ENCODE results near the gene FAM168A. TPM values are rescaled to one million over a fixed set of nuclear protein-coding genes. Genes with fewer than 3 reads are reported as not detected.

The FAM168A gene
- total and polyA plus RNA-seq, 9 of the 15 experiments (the other 6 are each of a cell fraction or from before 2014, with no cell fraction given) = 0.44 to 7.2 (median 2.9) TPM

GRCh38 chr11:73402834-73403185 is 195.1 kb downstream of the FAM168A start:
- in situ Hi-C loops (cut with MboI) (loop anchor here (5.0 kb wide), 1 partner anchor 254 kb away; no protein-coding TSS in a partner anchor), intact Hi-C loops (cut with micrococcal nuclease) (no loop called here)
- WGBS (ENCODE audit: insufficient coverage, low coverage, missing lambda C conversion rate) = 6% methylated on average over 1 of the region's 1 CpG
- Histone ChIP-seq H3K4me2 (ENCODE audit: insufficient read depth, low read length) (no peak overlapping the region), H3K79me2 (ENCODE audit: control insufficient read depth, insufficient read depth, low read length) (no peaks in the 10 kb centered on the region), H3K9ac (ENCODE audit: insufficient read depth in 1 of 2, low read depth in 2 of 2, low read length in 2 of 2) (no peak overlapping the region), H3K9me3 (replicated peaks; ENCODE audit: control insufficient read depth, insufficient read depth, low read depth, low read length) (no peaks in the 10 kb centered on the region), H4K20me1 (replicated peaks; ENCODE audit: control insufficient read depth, insufficient read depth, low read length) (peaks cover 2% of the 10 kb centered on the region; the same call in 1 of the 2 replicates), H3K36me3 (ENCODE audit: control insufficient read depth, insufficient read depth, low read length) (no peaks in the 10 kb centered on the region), H3K4me3 (no peak overlapping the region), H2AFZ (ENCODE audit: low read depth, low read length) (no peak overlapping the region), H3K27me3 (ENCODE audit: control insufficient read depth in 2 of 2, insufficient read depth in 2 of 2, low read length in 2 of 2) (no peaks in the 10 kb centered on the region), H3K27ac (ENCODE audit: extremely low read depth, low read depth, low read length) (no peak overlapping the region), H3K9me1 (ENCODE audit: control insufficient read depth, insufficient read depth, low read length) (no peaks in the 10 kb centered on the region), H3K4me1 (replicated peaks in 1 of 2; ENCODE audit: control insufficient read depth in 2 of 2, insufficient read depth in 2 of 2, low read length in 2 of 2) (peaks cover 12 to 16% of the 10 kb centered on the region in 2 experiments; a peak in 4 of 5 replicates)
- ChIA-PET CTCF (ENCODE audit: low intra/inter-chr PET ratio) (interaction anchor here (3.6 kb wide), 1 partner anchor 258 kb away, joined by 37 read pairs; no protein-coding TSS in a partner anchor), POLR2A (interaction anchor here (0.9 kb wide), 1 partner anchor 20 kb away, joined by 3 read pairs; no protein-coding TSS in a partner anchor)
- FAIRE-seq (peak; percentile 75), DNase-seq (ENCODE audit: extremely low read depth in 1 of 4, low spot score in 3 of 4) (peak in 2 of 4 experiments; percentile 36 to 40), ATAC-seq (peak; percentile 56)
- no TSS peak for BruUV-seq (replicated peaks)
- TF ChIP-seq ZNF165 (CRISPR knock-in tag; IDR thresholded peaks at IDR 0.05; ENCODE audit: borderline replicate concordance) = no peak
- no peak for TF ChIP-seq SIRT6 (IDR thresholded peaks at IDR 0.05; ENCODE audit: low read depth, low read length)
- TF ChIP-seq ZNF263 (CRISPR knock-in tag; IDR thresholded peaks at IDR 0.05; ENCODE audit: borderline replicate concordance) = no peak
- TF ChIP-seq, protein P1, sequence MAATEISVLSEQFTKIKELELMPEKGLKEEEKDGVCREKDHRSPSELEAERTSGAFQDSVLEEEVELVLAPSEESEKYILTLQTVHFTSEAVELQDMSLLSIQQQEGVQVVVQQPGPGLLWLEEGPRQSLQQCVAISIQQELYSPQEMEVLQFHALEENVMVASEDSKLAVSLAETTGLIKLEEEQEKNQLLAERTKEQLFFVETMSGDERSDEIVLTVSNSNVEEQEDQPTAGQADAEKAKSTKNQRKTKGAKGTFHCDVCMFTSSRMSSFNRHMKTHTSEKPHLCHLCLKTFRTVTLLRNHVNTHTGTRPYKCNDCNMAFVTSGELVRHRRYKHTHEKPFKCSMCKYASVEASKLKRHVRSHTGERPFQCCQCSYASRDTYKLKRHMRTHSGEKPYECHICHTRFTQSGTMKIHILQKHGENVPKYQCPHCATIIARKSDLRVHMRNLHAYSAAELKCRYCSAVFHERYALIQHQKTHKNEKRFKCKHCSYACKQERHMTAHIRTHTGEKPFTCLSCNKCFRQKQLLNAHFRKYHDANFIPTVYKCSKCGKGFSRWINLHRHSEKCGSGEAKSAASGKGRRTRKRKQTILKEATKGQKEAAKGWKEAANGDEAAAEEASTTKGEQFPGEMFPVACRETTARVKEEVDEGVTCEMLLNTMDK (IDR thresholded peaks at IDR 0.05; ENCODE audit: borderline replicate concordance, insufficient read depth, low read depth, low read length, poor library complexity, severe bottlenecking) = peak; percentile 11
- TF ChIP-seq, protein P2, sequence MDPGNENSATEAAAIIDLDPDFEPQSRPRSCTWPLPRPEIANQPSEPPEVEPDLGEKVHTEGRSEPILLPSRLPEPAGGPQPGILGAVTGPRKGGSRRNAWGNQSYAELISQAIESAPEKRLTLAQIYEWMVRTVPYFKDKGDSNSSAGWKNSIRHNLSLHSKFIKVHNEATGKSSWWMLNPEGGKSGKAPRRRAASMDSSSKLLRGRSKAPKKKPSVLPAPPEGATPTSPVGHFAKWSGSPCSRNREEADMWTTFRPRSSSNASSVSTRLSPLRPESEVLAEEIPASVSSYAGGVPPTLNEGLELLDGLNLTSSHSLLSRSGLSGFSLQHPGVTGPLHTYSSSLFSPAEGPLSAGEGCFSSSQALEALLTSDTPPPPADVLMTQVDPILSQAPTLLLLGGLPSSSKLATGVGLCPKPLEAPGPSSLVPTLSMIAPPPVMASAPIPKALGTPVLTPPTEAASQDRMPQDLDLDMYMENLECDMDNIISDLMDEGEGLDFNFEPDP (CRISPR knock-in tag; IDR thresholded peaks at IDR 0.05) = no peak
- no peak for TF ChIP-seq MNT (conservative IDR thresholded peaks at IDR 0.05)
- no peak for TF ChIP-seq ZFP91 (CRISPR knock-in tag; IDR thresholded peaks at IDR 0.05)
- TF ChIP-seq JUND (IDR thresholded peaks at IDR 0.05; ENCODE audit: borderline replicate concordance, low read depth, low read length) = no peak
- TF ChIP-seq JUND (tag; IDR thresholded peaks at IDR 0.05; ENCODE audit: borderline replicate concordance, low read depth, low read length) = no peak
- TF ChIP-seq KDM1A (IDR thresholded peaks at IDR 0.05) = no peak
- TF ChIP-seq POLR2G (IDR thresholded peaks at IDR 0.05; ENCODE audit: low read depth, low read length) = no peak
- TF ChIP-seq RAD21 (CRISPR knock-in tag; conservative IDR thresholded peaks at IDR 0.05 in 1 of 2, IDR thresholded peaks at IDR 0.05 in 1 of 2) = peak; percentile 14 to 32; a peak in 2 of 4 replicates
- TF ChIP-seq MYBL2 (IDR thresholded peaks at IDR 0.05; ENCODE audit: low read depth) = no peak
- no peak for TF ChIP-seq MYBL2 (CRISPR knock-in tag; IDR thresholded peaks at IDR 0.05; ENCODE audit: borderline replicate concordance)
- peak; percentile 76 for TF ChIP-seq ZFP36 (IDR thresholded peaks at IDR 0.05; ENCODE audit: low read depth, low read length, partially characterized antibody)
- TF ChIP-seq ZNF717 (CRISPR knock-in tag; IDR thresholded peaks at IDR 0.05) = no peak
